H9 (cell line): ENCODE results near the gene MMP25. TPM values are rescaled to one million over a fixed set of nuclear protein-coding genes. Genes with fewer than 3 reads are reported as not detected.

Experiments
- DNase-seq: peaks from one replicate; pipeline ENCODE4 v3.0.0-alpha.2; 2017
- H2AFZ ChIP-seq: one replicate; pipeline ENCODE4 v1.6.1; 2013; ENCODE audit warnings: mild to moderate bottlenecking, low read length, control low read depth, moderate library complexity
- H2AK5ac ChIP-seq: 2 replicates; pipeline ENCODE4 v1.6.1; 2013; ENCODE audit warnings: low read length, control low read depth, mixed read lengths; ENCODE audit not compliant: insufficient read length
- H2BK120ac ChIP-seq: one replicate; pipeline ENCODE4 v1.6.1; 2013; ENCODE audit warnings: low read depth, mild to moderate bottlenecking, low read length, control low read depth, inconsistent platforms; ENCODE audit not compliant: poor library complexity, severe bottlenecking
- H2BK12ac ChIP-seq: 2 replicates; pipeline ENCODE4 v1.6.1; 2013; ENCODE audit warnings: low read length, control low read depth, mixed read lengths, low read depth; ENCODE audit not compliant: insufficient read length
- H2BK15ac ChIP-seq: 2 replicates; pipeline ENCODE4 v1.6.1; 2013; ENCODE audit warnings: low read depth, low read length, control low read depth
- H2BK20ac ChIP-seq: one replicate; pipeline ENCODE4 v1.6.1; 2013; ENCODE audit warnings: low read depth, mild to moderate bottlenecking, low read length, control low read depth, inconsistent platforms; ENCODE audit not compliant: poor library complexity, severe bottlenecking
- H2BK5ac ChIP-seq: 2 replicates; pipeline ENCODE4 v1.6.1; 2013; ENCODE audit warnings: low read length, control low read depth, mixed read lengths; ENCODE audit not compliant: insufficient read length
- H3K14ac ChIP-seq: 2 replicates; pipeline ENCODE4 v1.6.1; 2013; ENCODE audit warnings: low read length, control low read depth; ENCODE audit not compliant: insufficient read depth
- H3K18ac ChIP-seq: 2 replicates; pipeline ENCODE4 v1.6.1; 2013; ENCODE audit warnings: low read depth, mild to moderate bottlenecking, mixed read lengths, low read length, control low read depth; ENCODE audit not compliant: insufficient read length
- H3K23ac ChIP-seq: 2 replicates; pipeline ENCODE4 v1.6.1; 2013; ENCODE audit warnings: low read length, control low read depth, mixed read lengths, low read depth; ENCODE audit not compliant: insufficient read length
- H3K23me2 ChIP-seq: 2 replicates; pipeline ENCODE4 v1.6.1; 2013; ENCODE audit warnings: low read depth, mild to moderate bottlenecking, mixed read lengths, low read length, control low read depth; ENCODE audit not compliant: insufficient read length, poor library complexity, severe bottlenecking
- H3K27ac ChIP-seq: 2 replicates; pipeline ENCODE4 v1.5.1; 2013; ENCODE audit warnings: low read length, control low read depth, mixed read lengths, low read depth; ENCODE audit not compliant: insufficient read length
- H3K27me3 ChIP-seq: 2 replicates; pipeline ENCODE4 v1.6.1; 2013; ENCODE audit warnings: low read length, control low read depth, inconsistent platforms; ENCODE audit not compliant: insufficient read depth
- H3K4ac ChIP-seq: 2 replicates; pipeline ENCODE4 v1.6.1; 2013; ENCODE audit warnings: low read depth, mild to moderate bottlenecking, control low read depth, inconsistent platforms, low read length, moderate library complexity
- H3K4me1 ChIP-seq: 2 replicates; pipeline ENCODE4 v1.6.1; 2013; ENCODE audit warnings: low read length, control low read depth, inconsistent platforms; ENCODE audit not compliant: insufficient read depth
- H3K4me2 ChIP-seq: 2 replicates; pipeline ENCODE4 v1.6.1; 2013; ENCODE audit warnings: low read length, control low read depth, mixed read lengths; ENCODE audit not compliant: insufficient read length, insufficient read depth
- H3K56ac ChIP-seq: 2 replicates; pipeline ENCODE4 v1.6.1; 2013; ENCODE audit warnings: low read depth, mild to moderate bottlenecking, mixed read lengths, low read length, control low read depth; ENCODE audit not compliant: insufficient read length
- H3K79me1 ChIP-seq: 2 replicates; pipeline ENCODE4 v1.6.1; 2013; ENCODE audit warnings: low read depth, mild to moderate bottlenecking, moderate library complexity, low read length, control low read depth, inconsistent platforms; ENCODE audit not compliant: insufficient read depth, poor library complexity, severe bottlenecking
- H3K79me2 ChIP-seq: 2 replicates; pipeline ENCODE4 v1.6.1; 2013; ENCODE audit warnings: low read length, control low read depth, inconsistent platforms; ENCODE audit not compliant: insufficient read depth
- H3K9ac ChIP-seq: 2 replicates; pipeline ENCODE4 v1.6.1; 2013; ENCODE audit warnings: low read length, control low read depth, mixed read lengths; ENCODE audit not compliant: insufficient read length; ENCODE audit errors: extremely low read depth
- H3K9me3 ChIP-seq: one replicate; pipeline ENCODE4 v1.6.1; 2013; ENCODE audit warnings: low read depth, low read length, inconsistent platforms; ENCODE audit not compliant: control insufficient read depth
- H3T11ph ChIP-seq: one replicate; pipeline ENCODE4 v1.6.1; 2013; ENCODE audit warnings: mild to moderate bottlenecking, low read length, control low read depth, inconsistent platforms
- H4K20me1 ChIP-seq: one replicate; pipeline ENCODE4 v1.6.1; 2013; ENCODE audit not compliant: control insufficient read depth, insufficient read length, insufficient read depth
- H4K5ac ChIP-seq: 2 replicates; pipeline ENCODE4 v1.6.1; 2013; ENCODE audit warnings: low read depth, mild to moderate bottlenecking, mixed read lengths, low read length, control low read depth; ENCODE audit not compliant: insufficient read length
- H4K8ac ChIP-seq: replicated peaks from 2 replicates; pipeline ENCODE4 v1.6.1; 2013; ENCODE audit warnings: low read length, control low read depth, mixed read lengths, low read depth; ENCODE audit not compliant: insufficient read length
- H4K91ac ChIP-seq: 2 replicates; pipeline ENCODE4 v1.6.1; 2013; ENCODE audit warnings: low read depth, mild to moderate bottlenecking, moderate library complexity, mixed read lengths, low read length, control low read depth; ENCODE audit not compliant: insufficient read length
- H3K27ac Mint-ChIP-seq, 3 experiments: 2 replicates in 2 of 3; 3 replicates in 1 of 3; pipeline ENCODE4 v1.8.0; 2020 to 2021; ENCODE audit warnings: mixed read lengths in 3 of 3, mild to moderate bottlenecking in 1 of 3, moderate library complexity in 1 of 3
- H3K27me3 Mint-ChIP-seq: 2 replicates; pipeline ENCODE4 v1.8.0; 2021; ENCODE audit warnings: low read depth, mild to moderate bottlenecking, moderate library complexity, mixed read lengths
- H3K36me3 Mint-ChIP-seq, 3 experiments: 2 replicates in 2 of 3; 3 replicates in 1 of 3; pipeline ENCODE4 v1.8.0; 2020 to 2021; ENCODE audit warnings: low read depth in 3 of 3, mixed read lengths in 3 of 3; ENCODE audit not compliant: insufficient read depth in 1 of 3
- H3K4me1 Mint-ChIP-seq, 2 experiments: 2 replicates each; pipeline ENCODE4 v1.8.0; 2020; ENCODE audit warnings: mixed read lengths in 2 of 2
- H3K4me3 Mint-ChIP-seq, 2 experiments: 2 replicates in 1 of 2; 3 replicates in 1 of 2; pipeline ENCODE4 v1.8.0; 2020 to 2021; ENCODE audit warnings: mild to moderate bottlenecking in 2 of 2, mixed read lengths in 2 of 2, moderate library complexity in 1 of 2
- H3K9me3 Mint-ChIP-seq, 2 experiments: 2 replicates in 1 of 2; 3 replicates in 1 of 2; pipeline ENCODE4 v1.8.0; 2020; ENCODE audit warnings: mild to moderate bottlenecking in 2 of 2, mixed read lengths in 2 of 2, moderate library complexity in 1 of 2
- CTCF ChIP-seq: fragments of 200-600 bp; sonication (generic); conservative IDR thresholded peaks from 3 replicates; pipeline ENCODE4 v1.8.0; 2021; ENCODE audit warnings: antibody characterized with exemption, mild to moderate bottlenecking
- WGBS: extraction: QIAGEN DNeasy Blood & Tissue Kit; methylation state at CpG from one replicate; pipeline ENCODE4 v1.1.7; 2013; ENCODE audit warnings: missing lambda C conversion rate, low lambda C conversion rate, mixed read lengths; ENCODE audit not compliant: insufficient read length; ENCODE audit errors: extremely low coverage; 5-methylcytosine and 5-hydroxymethylcytosine counted together
- total RNA-seq: library from RNA; stranded (reverse); gene quantifications from 2 replicates; pipeline ENCODE4 v1.2.1, GENCODE V29; 2021

The MMP25 gene
- total RNA-seq, 1 experiment from 2014 or later = 13.5 TPM

GRCh38 chr16:3060339-3061127 is 14.2 kb downstream of the MMP25 start:
- peaks cover 14% of the 10 kb centered on the region for H3K23me2 ChIP-seq
- H3K27me3 ChIP-seq = no peaks in the 10 kb centered on the region
- no peak overlapping the region for H3K56ac ChIP-seq
- no peak overlapping the region for H2BK120ac ChIP-seq
- H2AK5ac ChIP-seq = no peak overlapping the region
- H3K18ac ChIP-seq = no peak overlapping the region
- H4K20me1 ChIP-seq = no peaks in the 10 kb centered on the region
- H3K9me3 ChIP-seq = no peaks in the 10 kb centered on the region
- DNase-seq = no peak
- H2BK20ac ChIP-seq = no peak overlapping the region
- H3T11ph ChIP-seq = no peak overlapping the region
- H3K9ac ChIP-seq = no peak overlapping the region
- no peak overlapping the region for H3K23ac ChIP-seq
- H3K4me2 ChIP-seq = no peak overlapping the region
- H2BK12ac ChIP-seq = no peak overlapping the region
- peaks cover 31 to 36% of the 10 kb centered on the region in 2 experiments for H3K4me1 Mint-ChIP-seq
- H3K9me3 Mint-ChIP-seq = no peaks in the 10 kb centered on the region; a peak in 2 of 5 replicates
- H2BK15ac ChIP-seq = no peak overlapping the region
- H3K79me1 ChIP-seq = no peaks in the 10 kb centered on the region
- no peak overlapping the region for H4K8ac ChIP-seq
- no CpG with 5 or more reads among the region's 14 CpGs for WGBS
- no peak overlapping the region for H3K14ac ChIP-seq
- no peak overlapping the region for H3K4ac ChIP-seq
- no peak overlapping the region for H3K27ac Mint-ChIP-seq
- no peak overlapping the region for H3K27ac ChIP-seq
- H4K5ac ChIP-seq = no peak overlapping the region
- H2AFZ ChIP-seq = no peak overlapping the region
- H4K91ac ChIP-seq = no peak overlapping the region
- H3K27me3 Mint-ChIP-seq = peaks cover 28% of the 10 kb centered on the region
- no peaks in the 10 kb centered on the region for H3K4me1 ChIP-seq
- no peak for TF ChIP-seq CTCF
- peak overlapping the region in 1 of 2 experiments; percentile 74; a peak in 3 of 5 replicates for H3K4me3 Mint-ChIP-seq
- peaks cover 0 to 5% (median 3%) of the 10 kb centered on the region in 3 experiments; a peak in 4 of 7 replicates for H3K36me3 Mint-ChIP-seq
- no peak overlapping the region for H2BK5ac ChIP-seq
- no peaks in the 10 kb centered on the region for H3K79me2 ChIP-seq
